ENCODE measurements around the gene TMEM214.
A peak's percentile ranks its signal among the peaks of the same experiment; 100 is the strongest.

TMEM214 gene

GRCh38 chr2:27086724-27087593 lies 54.2 kb downstream of the TMEM214 start, which contains the start of gene KHK:
KHK (plus strand) TSS chr2:27086772; CDS start chr2:27087260, 488 bp downstream.
- DNase-seq (ENCODE audit: extremely low read depth, low read depth) = no peak
- H3K4me3 ChIP-seq (replicated peaks; ENCODE audit: low read depth, low read length) = peak within 1 kb of the TSS; percentile 60
- TF ChIP-seq CTCF (IDR thresholded peaks at IDR 0.05; ENCODE audit: low read depth, low read length, missing control alignments) = no peak

GRCh38 chr2:27087823-27088410 lies 55.2 kb downstream of the TMEM214 start:
- TF ChIP-seq CTCF (IDR thresholded peaks at IDR 0.05; ENCODE audit: low read depth, low read length, missing control alignments) = no peak
- H3K4me3 ChIP-seq (replicated peaks; ENCODE audit: low read depth, low read length) = peak overlapping the region; percentile 60
- DNase-seq (ENCODE audit: extremely low read depth, low read depth) = no peak

GRCh38 chr2:27088634-27089033 lies 55.9 kb downstream of the TMEM214 start:
- no peak for DNase-seq (ENCODE audit: extremely low read depth, low read depth)
- no peak overlapping the region for H3K4me3 ChIP-seq (replicated peaks; ENCODE audit: low read depth, low read length)
- no peak for TF ChIP-seq CTCF (IDR thresholded peaks at IDR 0.05; ENCODE audit: low read depth, low read length, missing control alignments)

GRCh38 chr2:27089111-27089954 lies 56.6 kb downstream of the TMEM214 start:
- no peak for TF ChIP-seq CTCF (IDR thresholded peaks at IDR 0.05; ENCODE audit: low read depth, low read length, missing control alignments)
- no peak overlapping the region for H3K4me3 ChIP-seq (replicated peaks; ENCODE audit: low read depth, low read length)
- DNase-seq (ENCODE audit: extremely low read depth, low read depth) = no peak

Data from HFF-Myc (cell line).